H1 (cell line): ENCODE data around the gene ADGRV1. TPM values are rescaled to one million over a fixed set of nuclear protein-coding genes. Genes with fewer than 3 reads are reported as not detected.

Source experiments
- ASH2L ChIP-seq: fragments of 200-600, 300-600 bp; sonication (generic); IDR thresholded peaks from one replicate; pipeline ENCODE4 v1.7.1; 2017; ENCODE audit warnings: low read length
- BRCA1 ChIP-seq: IDR thresholded peaks from 2 replicates; pipeline ENCODE4 v1.6.1; 2012; ENCODE audit warnings: low read depth, low read length, improper control_type of control experiment
- GABPA ChIP-seq: IDR thresholded peaks from 2 replicates; pipeline ENCODE4 v1.6.1; 2011; ENCODE audit warnings: mild to moderate bottlenecking, low read length, moderate library complexity, borderline replicate concordance; ENCODE audit not compliant: insufficient read depth
- GTF2F1 ChIP-seq: IDR thresholded peaks from 2 replicates; pipeline ENCODE4 v1.6.1; 2012; ENCODE audit warnings: low read depth, low read length, improper control_type of control experiment, borderline replicate concordance
- SIRT6 ChIP-seq: IDR thresholded peaks from one replicate; pipeline ENCODE4 v1.7.1; 2012; ENCODE audit warnings: low read length, inconsistent platforms
- SP1 ChIP-seq: IDR thresholded peaks from 2 replicates; pipeline ENCODE4 v1.6.1; 2011; ENCODE audit warnings: low read depth, low read length
- TEAD4 ChIP-seq: IDR thresholded peaks from 2 replicates; pipeline ENCODE4 v1.6.1; 2012; ENCODE audit warnings: low read depth, low read length, inconsistent platforms, mixed read lengths
- polyA plus RNA-seq, 7 experiments: library from polyadenylated mRNA; depleted of rRNA in 3 of 7; stranded (reverse) in 5 of 7; unstranded in 2 of 7; fragments of >200 nt in 5 of 7; fragments of 200-250 nt in 2 of 7; gene quantifications; 1 replicate in 5 of 7; 2 replicates in 1 of 7; 4 replicates in 1 of 7; pipeline versions ENCODE4 v1.2.1 to v1.2.3, GENCODE V29; 2011 to 2013; ENCODE audit warnings: missing spikeins in 2 of 7, mixed read lengths in 2 of 7
- total RNA-seq: library from RNA; stranded (reverse); fragmentation: NEBNext Ultra II Directional; extraction: Animal tissue kit (Norgen Biotek cat#: 25700); gene quantifications from 2 replicates; pipeline ENCODE4 v1.2.1, GENCODE V29; 2021
- TF ChIP-seq, protein P1 (sequence below): fragments of 300-600 bp; sonication (generic); IDR thresholded peaks from 2 replicates; pipeline ENCODE4 v1.7.1; 2012; ENCODE audit warnings: low read length, moderate library complexity, mild to moderate bottlenecking, inconsistent platforms; ENCODE audit not compliant: insufficient replicate concordance

The ADGRV1 gene
- total and polyA plus RNA-seq, 2 of the 8 experiments (the other 6 are each of a cell fraction or from before 2014, with no cell fraction given): 53.1 to 62.2 TPM

DNA sequence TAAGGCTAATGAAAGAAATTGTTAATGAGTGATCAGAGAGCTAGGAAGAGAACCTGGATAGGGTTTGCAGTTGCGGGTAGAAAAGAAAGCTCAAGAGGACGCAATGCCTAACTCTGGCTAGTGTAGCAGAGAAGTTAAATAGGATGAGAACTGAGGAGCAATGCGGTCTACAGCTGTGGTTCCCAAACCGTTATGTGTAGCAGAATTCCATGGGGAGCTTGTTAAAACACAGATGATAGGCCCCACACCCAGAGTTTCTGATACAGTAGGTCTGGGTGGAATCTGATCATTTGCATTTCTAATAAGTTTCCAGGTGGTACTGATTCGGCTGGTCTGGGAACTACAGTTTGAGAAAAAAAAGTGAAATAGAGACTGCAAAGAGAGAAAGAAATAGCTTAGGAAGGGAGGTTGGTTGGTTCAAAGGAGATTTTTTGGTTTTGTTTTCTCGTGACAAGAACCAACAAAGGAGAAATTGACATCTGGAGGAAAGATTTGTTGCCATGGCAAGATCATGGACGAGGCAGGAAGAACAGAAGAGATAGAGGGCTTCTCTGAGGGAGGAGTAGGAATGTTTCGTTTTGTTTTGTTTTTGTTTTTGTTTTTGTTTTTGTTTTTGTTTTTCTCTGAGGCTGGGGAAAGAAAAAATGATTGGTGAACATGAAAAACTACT is 548.4 kb downstream of the ADGRV1 start (continued):
- TF ChIP-seq, protein P1, sequence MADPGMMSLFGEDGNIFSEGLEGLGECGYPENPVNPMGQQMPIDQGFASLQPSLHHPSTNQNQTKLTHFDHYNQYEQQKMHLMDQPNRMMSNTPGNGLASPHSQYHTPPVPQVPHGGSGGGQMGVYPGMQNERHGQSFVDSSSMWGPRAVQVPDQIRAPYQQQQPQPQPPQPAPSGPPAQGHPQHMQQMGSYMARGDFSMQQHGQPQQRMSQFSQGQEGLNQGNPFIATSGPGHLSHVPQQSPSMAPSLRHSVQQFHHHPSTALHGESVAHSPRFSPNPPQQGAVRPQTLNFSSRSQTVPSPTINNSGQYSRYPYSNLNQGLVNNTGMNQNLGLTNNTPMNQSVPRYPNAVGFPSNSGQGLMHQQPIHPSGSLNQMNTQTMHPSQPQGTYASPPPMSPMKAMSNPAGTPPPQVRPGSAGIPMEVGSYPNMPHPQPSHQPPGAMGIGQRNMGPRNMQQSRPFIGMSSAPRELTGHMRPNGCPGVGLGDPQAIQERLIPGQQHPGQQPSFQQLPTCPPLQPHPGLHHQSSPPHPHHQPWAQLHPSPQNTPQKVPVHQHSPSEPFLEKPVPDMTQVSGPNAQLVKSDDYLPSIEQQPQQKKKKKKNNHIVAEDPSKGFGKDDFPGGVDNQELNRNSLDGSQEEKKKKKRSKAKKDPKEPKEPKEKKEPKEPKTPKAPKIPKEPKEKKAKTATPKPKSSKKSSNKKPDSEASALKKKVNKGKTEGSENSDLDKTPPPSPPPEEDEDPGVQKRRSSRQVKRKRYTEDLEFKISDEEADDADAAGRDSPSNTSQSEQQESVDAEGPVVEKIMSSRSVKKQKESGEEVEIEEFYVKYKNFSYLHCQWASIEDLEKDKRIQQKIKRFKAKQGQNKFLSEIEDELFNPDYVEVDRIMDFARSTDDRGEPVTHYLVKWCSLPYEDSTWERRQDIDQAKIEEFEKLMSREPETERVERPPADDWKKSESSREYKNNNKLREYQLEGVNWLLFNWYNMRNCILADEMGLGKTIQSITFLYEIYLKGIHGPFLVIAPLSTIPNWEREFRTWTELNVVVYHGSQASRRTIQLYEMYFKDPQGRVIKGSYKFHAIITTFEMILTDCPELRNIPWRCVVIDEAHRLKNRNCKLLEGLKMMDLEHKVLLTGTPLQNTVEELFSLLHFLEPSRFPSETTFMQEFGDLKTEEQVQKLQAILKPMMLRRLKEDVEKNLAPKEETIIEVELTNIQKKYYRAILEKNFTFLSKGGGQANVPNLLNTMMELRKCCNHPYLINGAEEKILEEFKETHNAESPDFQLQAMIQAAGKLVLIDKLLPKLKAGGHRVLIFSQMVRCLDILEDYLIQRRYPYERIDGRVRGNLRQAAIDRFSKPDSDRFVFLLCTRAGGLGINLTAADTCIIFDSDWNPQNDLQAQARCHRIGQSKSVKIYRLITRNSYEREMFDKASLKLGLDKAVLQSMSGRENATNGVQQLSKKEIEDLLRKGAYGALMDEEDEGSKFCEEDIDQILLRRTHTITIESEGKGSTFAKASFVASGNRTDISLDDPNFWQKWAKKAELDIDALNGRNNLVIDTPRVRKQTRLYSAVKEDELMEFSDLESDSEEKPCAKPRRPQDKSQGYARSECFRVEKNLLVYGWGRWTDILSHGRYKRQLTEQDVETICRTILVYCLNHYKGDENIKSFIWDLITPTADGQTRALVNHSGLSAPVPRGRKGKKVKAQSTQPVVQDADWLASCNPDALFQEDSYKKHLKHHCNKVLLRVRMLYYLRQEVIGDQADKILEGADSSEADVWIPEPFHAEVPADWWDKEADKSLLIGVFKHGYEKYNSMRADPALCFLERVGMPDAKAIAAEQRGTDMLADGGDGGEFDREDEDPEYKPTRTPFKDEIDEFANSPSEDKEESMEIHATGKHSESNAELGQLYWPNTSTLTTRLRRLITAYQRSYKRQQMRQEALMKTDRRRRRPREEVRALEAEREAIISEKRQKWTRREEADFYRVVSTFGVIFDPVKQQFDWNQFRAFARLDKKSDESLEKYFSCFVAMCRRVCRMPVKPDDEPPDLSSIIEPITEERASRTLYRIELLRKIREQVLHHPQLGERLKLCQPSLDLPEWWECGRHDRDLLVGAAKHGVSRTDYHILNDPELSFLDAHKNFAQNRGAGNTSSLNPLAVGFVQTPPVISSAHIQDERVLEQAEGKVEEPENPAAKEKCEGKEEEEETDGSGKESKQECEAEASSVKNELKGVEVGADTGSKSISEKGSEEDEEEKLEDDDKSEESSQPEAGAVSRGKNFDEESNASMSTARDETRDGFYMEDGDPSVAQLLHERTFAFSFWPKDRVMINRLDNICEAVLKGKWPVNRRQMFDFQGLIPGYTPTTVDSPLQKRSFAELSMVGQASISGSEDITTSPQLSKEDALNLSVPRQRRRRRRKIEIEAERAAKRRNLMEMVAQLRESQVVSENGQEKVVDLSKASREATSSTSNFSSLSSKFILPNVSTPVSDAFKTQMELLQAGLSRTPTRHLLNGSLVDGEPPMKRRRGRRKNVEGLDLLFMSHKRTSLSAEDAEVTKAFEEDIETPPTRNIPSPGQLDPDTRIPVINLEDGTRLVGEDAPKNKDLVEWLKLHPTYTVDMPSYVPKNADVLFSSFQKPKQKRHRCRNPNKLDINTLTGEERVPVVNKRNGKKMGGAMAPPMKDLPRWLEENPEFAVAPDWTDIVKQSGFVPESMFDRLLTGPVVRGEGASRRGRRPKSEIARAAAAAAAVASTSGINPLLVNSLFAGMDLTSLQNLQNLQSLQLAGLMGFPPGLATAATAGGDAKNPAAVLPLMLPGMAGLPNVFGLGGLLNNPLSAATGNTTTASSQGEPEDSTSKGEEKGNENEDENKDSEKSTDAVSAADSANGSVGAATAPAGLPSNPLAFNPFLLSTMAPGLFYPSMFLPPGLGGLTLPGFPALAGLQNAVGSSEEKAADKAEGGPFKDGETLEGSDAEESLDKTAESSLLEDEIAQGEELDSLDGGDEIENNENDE: no peak
- no peak for TF ChIP-seq TEAD4
- TF ChIP-seq SIRT6: no peak
- no peak for TF ChIP-seq ASH2L
- TF ChIP-seq SP1: no peak
- no peak for TF ChIP-seq BRCA1
- TF ChIP-seq GABPA: no peak
- no peak for TF ChIP-seq GTF2F1
